Upper lobe of right lung (tissue), 1 donor: ENCODE measurements around the gene AP2B1. TPM values are rescaled to one million over a fixed set of nuclear protein-coding genes. Genes with fewer than 3 reads are reported as not detected.

Source experiments
- ATAC-seq: fragments of 200-7000 bp; cut with Tn5 transposase; one replicate; pipeline ENCODE4 v1.9.1; 2020; ENCODE audit warnings: mild to moderate bottlenecking, moderate library complexity
- DNase-seq: peaks from one replicate; pipeline ENCODE4 v3.0.0-alpha.2; 2020
- H3K27ac ChIP-seq: fragments of 200-600 bp; one replicate; pipeline ENCODE4 v1.8.0; 2022
- H3K27me3 ChIP-seq: fragments of 200-600 bp; one replicate; pipeline ENCODE4 v1.8.0; 2022; ENCODE audit warnings: mild to moderate bottlenecking
- H3K36me3 ChIP-seq: fragments of 200-600 bp; one replicate; pipeline ENCODE4 v1.8.0; 2022
- H3K4me1 ChIP-seq: fragments of 200-600 bp; one replicate; pipeline ENCODE4 v1.8.0; 2022
- H3K4me3 ChIP-seq: fragments of 200-600 bp; one replicate; pipeline ENCODE4 v1.8.0; 2022; ENCODE audit warnings: mild to moderate bottlenecking
- H3K9me3 ChIP-seq: fragments of 200-600 bp; one replicate; pipeline ENCODE4 v1.8.0; 2022
- CTCF ChIP-seq: fragments of 200-600 bp; IDR thresholded peaks from one replicate; pipeline ENCODE4 v1.8.0; 2022; ENCODE audit warnings: antibody characterized with exemption
- intact Hi-C: fragments of 100-400 bp; cut with DNase I; formaldehyde crosslinking; loops from one replicate; pipeline ENCODE4 v1.11.0; 2022
- total RNA-seq: library from RNA; stranded (reverse); fragmentation: NEBNext Ultra II Directional; extraction: Animal tissue kit (Norgen Biotek cat#: 25700); gene quantifications from one replicate; pipeline ENCODE4 v1.2.1, GENCODE V29; 2021
- donor health status: DM: no; HTN: yes; CAD: no; lungs with severe emphysema.

Gene AP2B1
- total RNA-seq, 1 donor from 2014 or later: 153 TPM

DNA sequence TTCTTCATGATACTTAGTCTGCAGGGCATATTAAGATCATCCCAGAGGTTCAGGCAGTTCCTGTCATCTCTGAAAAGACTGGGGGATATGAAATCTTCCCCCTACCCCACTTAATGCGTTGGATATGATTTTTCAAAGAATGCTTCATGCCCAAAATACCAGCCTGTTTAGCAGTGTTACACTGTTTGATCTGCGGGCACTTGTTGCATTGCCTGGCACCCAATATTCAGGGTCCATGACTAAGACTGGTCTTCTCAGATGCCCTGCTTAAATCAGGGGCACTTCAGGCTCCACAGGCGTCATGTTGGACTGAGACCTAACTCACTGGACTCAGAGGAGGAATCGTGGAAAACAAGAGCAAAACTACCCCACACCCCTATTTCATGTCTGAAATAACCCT lies 137.9 kb downstream of the AP2B1 start:
- Histone ChIP-seq H3K27me3 (no peaks in the 10 kb centered on the region), H3K9me3 (no peaks in the 10 kb centered on the region), H3K27ac (no peak overlapping the region), H3K4me1 (peaks cover 3% of the 10 kb centered on the region), H3K36me3 (peaks cover 40% of the 10 kb centered on the region), H3K4me3 (no peak overlapping the region)
- TF ChIP-seq CTCF: no peak
- intact Hi-C loops: no loop called here
- ATAC-seq: no peak
- DNase-seq: no peak

DNA sequence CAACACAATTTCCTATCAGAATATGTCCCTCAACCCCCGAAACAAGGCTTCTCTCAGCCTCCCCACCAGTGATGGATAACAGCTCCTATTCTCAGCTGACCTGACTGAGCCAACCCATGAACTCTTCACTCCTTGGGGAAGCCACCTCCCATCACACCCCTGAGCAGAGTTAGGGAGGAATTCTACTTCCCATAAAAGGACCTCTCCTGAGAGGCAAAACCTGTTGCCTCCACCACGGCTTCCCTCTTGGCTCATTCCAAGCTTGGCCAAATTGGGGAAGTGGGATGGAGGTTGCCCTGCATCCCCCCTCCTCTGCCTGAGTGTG lies 138.6 kb downstream of the AP2B1 start:
- H3K9me3 ChIP-seq: no peaks in the 10 kb centered on the region
- no peak overlapping the region for H3K27ac ChIP-seq
- DNase-seq: no peak
- no peak for ATAC-seq
- no peak for TF ChIP-seq CTCF
- H3K36me3 ChIP-seq: peaks cover 38% of the 10 kb centered on the region
- no peaks in the 10 kb centered on the region for H3K27me3 ChIP-seq
- H3K4me1 ChIP-seq: peaks cover 6% of the 10 kb centered on the region
- H3K4me3 ChIP-seq: no peak overlapping the region
- intact Hi-C loops: no loop called here

DNA sequence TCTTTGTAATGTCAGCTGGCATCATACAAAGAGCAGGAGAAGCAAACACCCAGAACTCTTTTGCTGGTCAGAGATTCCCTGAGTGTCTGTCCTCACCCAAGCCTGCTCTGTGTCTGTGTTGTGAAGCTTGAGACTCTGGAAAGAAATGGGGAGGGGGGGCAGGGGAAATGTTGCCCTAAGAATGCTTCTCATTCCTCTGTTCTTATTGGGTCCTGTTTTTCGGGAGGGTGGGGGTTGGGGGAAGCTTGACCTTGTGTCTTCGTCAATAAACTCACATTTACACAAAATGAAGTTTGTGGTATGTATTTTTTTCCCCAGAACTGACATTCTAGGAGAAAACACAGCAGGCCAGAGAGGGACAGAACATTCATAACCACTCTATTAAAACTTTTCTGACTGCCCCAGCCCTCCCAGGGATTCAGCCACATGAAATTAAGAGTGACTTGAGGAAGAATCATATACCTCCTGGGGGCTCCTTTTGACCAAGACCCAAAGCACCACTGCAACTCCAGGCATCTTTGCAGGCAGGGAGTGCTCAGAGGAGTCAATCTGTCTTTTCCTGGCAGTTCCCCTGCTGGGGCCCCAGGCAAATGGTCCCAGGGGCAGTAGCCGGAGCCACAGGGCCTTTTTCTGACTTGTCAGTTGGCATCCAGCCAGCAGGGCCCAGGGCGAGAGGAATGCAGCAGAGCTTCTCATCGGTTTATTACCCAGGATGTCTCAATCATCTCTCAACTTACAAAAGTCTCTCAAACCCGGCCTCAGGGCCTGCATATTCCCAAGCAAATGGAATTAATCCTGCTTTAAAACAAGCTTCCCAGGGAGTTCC lies 139.2 kb downstream of the AP2B1 start:
- no peak for TF ChIP-seq CTCF
- no peaks in the 10 kb centered on the region for H3K27me3 ChIP-seq
- H3K4me3 ChIP-seq: no peak overlapping the region
- DNase-seq: no peak
- intact Hi-C loops: no loop called here
- peaks cover 36% of the 10 kb centered on the region for H3K36me3 ChIP-seq
- no peak for ATAC-seq
- H3K9me3 ChIP-seq: no peaks in the 10 kb centered on the region
- H3K27ac ChIP-seq: no peak overlapping the region
- H3K4me1 ChIP-seq: peaks cover 11% of the 10 kb centered on the region

DNA sequence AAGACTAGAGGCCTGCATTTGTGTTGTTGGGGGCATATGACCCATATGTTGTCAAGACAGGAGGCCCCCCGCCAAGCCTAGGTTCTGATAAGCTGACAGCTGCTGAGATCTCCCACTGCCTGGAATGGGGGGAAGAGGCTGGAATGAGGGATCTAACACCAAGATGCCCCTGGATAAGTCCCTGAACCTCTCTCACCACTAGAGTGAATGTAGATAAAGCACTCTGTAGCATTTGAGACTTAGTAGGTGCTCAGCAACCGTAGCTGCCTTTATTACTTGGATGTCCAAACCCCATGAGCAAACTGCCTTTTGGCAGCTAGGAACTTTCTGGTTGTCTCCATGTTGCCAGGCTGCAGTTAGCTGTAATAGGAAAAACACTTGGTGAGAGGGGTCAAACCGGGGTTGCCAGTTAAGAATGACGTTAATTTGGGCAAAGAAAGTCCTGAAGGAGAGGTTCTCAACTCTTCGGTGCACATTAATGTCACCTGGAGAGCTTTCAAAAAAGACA lies 139.9 kb downstream of the AP2B1 start:
- DNase-seq: no peak
- no peak for TF ChIP-seq CTCF
- H3K27me3 ChIP-seq: no peaks in the 10 kb centered on the region
- no peak overlapping the region for H3K4me3 ChIP-seq
- intact Hi-C loops: no loop called here
- H3K27ac ChIP-seq: no peak overlapping the region
- H3K4me1 ChIP-seq: peaks cover 13% of the 10 kb centered on the region
- ATAC-seq: no peak
- peaks cover 36% of the 10 kb centered on the region for H3K36me3 ChIP-seq
- no peaks in the 10 kb centered on the region for H3K9me3 ChIP-seq

DNA sequence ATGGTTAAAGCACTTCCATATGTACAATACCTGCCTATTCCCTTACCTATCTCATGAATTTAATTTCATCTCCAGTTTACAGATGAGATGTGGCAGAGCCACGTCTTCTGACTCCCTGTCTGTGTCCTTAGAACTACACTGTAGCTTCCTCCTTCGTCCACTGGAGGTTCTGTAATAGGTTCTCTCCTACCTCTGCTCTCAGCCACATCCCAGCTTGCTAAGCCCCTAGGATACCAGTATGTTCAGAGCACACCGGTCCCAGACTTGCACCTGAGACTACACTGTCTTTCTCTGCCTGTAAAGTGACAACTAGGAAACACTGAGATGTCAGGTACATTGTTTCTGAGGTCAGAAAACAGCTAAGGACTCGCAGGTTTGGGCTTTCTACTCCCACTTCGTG lies 140.5 kb downstream of the AP2B1 start:
- Histone ChIP-seq H3K4me3 (no peak overlapping the region), H3K27me3 (no peaks in the 10 kb centered on the region), H3K9me3 (no peaks in the 10 kb centered on the region), H3K36me3 (peaks cover 36% of the 10 kb centered on the region), H3K4me1 (peaks cover 13% of the 10 kb centered on the region), H3K27ac (no peak overlapping the region)
- intact Hi-C loops: no loop called here
- ATAC-seq (no peak), DNase-seq (no peak)
- no peak for TF ChIP-seq CTCF
